SK-N-SH (cell line): ENCODE results near the gene SLC25A25.

Experiments
- CTCF ChIP-seq: fragments of 200-600 bp; sonication (generic); IDR thresholded peaks from 2 replicates; pipeline ENCODE4 v1.6.1; 2017; ENCODE audit warnings: antibody characterized with exemption, mild to moderate bottlenecking, moderate library complexity
- EZH2phosphoT487 ChIP-seq: fragments of 200-600 bp; sonication (generic); IDR thresholded peaks from 2 replicates; pipeline ENCODE4 v1.6.1; 2017; ENCODE audit warnings: low read depth, mixed run types, mild to moderate bottlenecking, antibody characterized with exemption, moderate library complexity, borderline replicate concordance
- MXI1 ChIP-seq: IDR thresholded peaks from 2 replicates; pipeline ENCODE4 v1.6.1; 2012; ENCODE audit warnings: mild to moderate bottlenecking, low read depth, low read length, improper control_type of control experiment
- NFIC ChIP-seq: IDR thresholded peaks from 2 replicates; pipeline ENCODE4 v1.4.0; 2012; ENCODE audit warnings: borderline replicate concordance
- RFX5 ChIP-seq: IDR thresholded peaks from 2 replicates; pipeline ENCODE4 v1.6.1; 2012; ENCODE audit warnings: mild to moderate bottlenecking, improper control_type of control experiment, low read length
- SMC3 ChIP-seq: IDR thresholded peaks from 2 replicates; pipeline ENCODE4 v1.6.1; 2012; ENCODE audit warnings: low read depth, low read length, improper control_type of control experiment
- TEAD4 ChIP-seq: IDR thresholded peaks from 2 replicates; pipeline ENCODE4 v1.4.0; 2012; ENCODE audit warnings: mild to moderate bottlenecking, borderline replicate concordance; ENCODE audit not compliant: insufficient read depth

GRCh38 chr9:128114326-128115186 is 46.5 kb downstream of the SLC25A25 start:
- TF ChIP-seq CTCF (no peak), MXI1 (no peak), TEAD4 (no peak), EZH2phosphoT487 (no peak), RFX5 (no peak), SMC3 (no peak), NFIC (no peak)
